HG02870 (cell line): ENCODE measurements around the gene COL23A1.
"Not testable (repeated sequence)": the region's sequence is repeated elsewhere in the genome, so short reads cannot be mapped to it uniquely, and the experiment has no call there.

Source experiments
- ATAC-seq: cut with Tn5 transposase; IDR thresholded peaks from one replicate; pipeline ENCODE4 v1.9.1; 2021; ENCODE audit warnings: mild to moderate bottlenecking, moderate library complexity; ENCODE audit not compliant: unreplicated experiment

The COL23A1 gene

DNA sequence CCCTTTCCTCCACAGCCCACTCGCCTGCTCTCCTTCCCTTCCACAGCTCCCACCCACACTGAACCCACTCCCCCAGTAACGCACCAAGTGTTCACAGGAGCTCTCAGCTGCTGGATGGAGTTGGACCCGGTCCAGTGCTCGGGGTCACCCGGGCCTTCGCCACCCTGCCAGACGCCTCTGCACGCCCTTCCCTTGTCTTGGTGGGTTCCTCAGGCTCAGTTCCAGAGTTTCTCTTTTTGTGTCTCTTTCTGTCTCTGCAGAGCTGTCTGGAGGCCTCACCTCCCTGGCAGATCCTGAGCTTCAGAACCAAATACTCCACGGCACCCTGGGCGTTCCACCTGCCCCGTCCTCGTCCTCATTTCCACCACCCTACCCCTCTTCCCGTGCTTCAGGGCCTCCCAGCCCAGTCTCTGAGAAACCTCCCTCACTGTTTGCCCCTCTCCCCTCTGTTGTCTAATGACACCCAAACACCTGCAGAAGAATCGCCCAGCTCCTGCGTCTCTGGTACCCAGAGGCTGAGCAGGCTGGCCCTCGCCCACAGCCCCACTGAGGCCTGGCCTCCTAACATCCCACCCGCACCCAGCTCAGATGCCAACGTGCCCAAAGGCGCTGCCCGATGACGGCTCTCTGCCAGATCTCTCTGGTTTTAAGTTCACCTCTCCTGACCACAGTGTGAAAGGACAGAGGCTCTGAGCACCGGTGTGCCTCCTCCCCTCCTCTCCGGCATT, 74.3 kb downstream of the COL23A1 start:
- ATAC-seq = no peak

- no peak for ATAC-seq
These were observed 75.3 kb downstream of the COL23A1 start for GRCh38 chr5:178514851-178515418.

- no peak for ATAC-seq
These were observed 79.0 kb downstream of the COL23A1 start for GRCh38 chr5:178511172-178511571.

DNA sequence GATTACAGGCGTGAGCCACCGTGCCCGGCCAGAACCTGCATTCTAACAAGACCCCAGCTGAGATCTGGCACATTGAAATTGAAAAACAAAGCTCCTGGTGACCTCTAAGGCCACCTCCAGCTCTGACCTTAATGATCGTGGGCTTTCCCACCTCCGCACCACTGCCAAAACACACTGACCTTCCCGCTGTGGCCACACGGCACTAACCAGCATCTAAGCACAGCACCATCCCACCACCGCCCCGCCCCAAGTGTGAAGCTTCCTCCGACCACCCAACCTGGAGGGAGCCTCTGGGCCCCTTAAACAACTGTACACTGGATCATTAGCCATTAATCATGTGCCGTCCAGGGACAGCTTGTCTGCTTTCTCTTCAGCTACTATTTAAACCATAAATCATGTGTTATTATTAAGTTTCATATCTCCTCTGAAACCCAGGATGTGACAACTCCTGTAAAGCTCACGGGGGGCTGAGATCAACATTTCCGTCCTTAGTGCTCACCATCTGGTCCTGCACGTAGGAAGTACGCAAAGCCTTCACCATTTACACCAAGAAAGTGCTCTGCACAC, 80.6 kb downstream of the COL23A1 start:
- no peak for ATAC-seq

DNA sequence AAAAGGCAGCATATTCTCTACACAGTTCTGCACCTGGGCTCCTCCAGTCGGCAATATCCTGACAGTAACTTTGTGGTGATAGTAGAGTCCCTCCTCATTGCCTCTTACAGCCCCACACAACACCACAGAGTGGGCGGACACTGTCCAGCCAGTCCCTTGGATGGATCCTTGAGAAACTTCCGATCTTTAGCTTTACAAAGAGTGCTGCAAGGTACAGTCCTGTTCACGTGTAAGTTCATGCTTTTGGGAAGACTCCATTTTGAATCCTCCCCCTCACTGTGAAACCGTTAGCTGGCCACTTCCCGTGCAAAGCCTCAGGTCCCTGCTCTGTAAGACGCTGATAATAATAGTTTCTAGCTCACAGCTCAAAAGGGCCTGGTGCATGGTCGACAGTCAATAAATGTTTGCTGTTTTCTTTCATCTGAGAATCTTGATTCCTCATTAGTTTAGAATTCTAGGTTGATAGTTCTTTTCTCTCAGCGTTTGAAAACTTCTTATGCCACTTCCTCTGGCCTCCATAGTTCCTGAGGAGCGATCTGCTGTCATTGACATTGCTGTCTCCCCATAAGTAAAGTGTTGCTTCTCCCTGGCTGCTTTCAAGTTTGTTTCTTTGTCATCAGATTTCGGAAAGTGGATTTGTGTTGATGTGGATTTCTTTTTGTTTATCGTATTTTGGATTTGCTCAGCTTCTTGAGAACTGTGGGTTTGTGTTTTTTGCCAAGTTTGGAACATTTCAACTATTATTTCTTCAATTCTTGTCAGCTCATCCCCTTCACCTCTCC, 82.9 kb downstream of the COL23A1 start:
- ATAC-seq = no peak

GRCh38 chr5:178505639-178506407, 84.4 kb downstream of the COL23A1 start:
- no peak for ATAC-seq

- no peak for ATAC-seq
These were observed 85.7 kb downstream of the COL23A1 start for GRCh38 chr5:178504340-178504960.

DNA sequence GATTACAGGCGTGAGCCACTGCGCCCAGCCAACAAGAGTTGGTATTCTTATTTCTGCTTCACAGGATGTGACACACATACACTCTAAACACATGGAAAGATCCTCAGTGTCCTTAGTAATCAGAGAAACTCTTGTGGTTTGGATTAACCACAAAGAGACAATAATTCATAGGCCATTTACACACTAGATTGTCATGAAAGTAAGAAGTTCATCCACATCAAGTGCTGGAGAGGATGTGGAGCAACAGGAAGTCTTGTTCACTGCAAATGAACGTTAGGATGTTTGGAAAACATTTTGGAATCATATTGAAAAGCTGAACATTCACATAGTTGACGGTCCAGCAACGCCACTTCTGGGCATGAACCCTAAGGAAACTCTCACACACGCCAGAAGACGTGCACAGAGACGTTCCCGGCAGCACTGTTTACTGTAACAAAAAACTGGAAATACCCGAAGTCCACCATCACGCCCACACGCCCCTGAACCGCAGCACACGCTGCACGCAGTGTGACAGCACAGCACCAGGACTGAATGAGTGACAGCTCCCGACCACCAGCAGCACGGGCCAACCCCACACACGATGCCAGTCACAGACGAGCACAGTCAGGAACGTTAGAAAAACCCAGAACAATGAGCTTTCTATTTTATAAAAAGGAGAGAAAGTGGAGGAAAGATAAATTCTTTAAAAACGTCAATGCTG, 87.6 kb downstream of the COL23A1 start:
- no peak for ATAC-seq

GRCh38 chr5:178499352-178499751, 90.8 kb downstream of the COL23A1 start:
- ATAC-seq = no peak

- no peak for ATAC-seq
These were observed 93.6 kb downstream of the COL23A1 start for GRCh38 chr5:178496642-178497041.

DNA sequence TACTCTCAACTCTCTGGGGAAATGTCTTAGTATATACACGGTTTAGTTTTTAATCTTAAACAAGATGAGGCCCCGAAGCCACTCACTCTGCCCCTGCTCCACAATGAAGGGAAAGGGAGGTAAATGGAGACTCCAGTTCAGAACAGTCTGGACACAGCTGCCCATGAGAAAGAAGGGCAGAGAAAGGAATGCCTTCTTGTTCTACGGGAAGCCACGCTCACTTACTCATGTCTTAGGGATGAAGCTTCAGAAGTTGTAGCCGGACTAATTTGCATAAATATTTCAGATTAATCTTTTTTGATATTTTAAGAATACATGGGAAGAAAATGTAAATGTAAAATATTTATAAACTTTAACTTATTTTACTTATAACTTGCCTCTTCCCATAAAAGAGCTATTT, 94.0 kb downstream of the COL23A1 start:
- ATAC-seq = no peak

DNA sequence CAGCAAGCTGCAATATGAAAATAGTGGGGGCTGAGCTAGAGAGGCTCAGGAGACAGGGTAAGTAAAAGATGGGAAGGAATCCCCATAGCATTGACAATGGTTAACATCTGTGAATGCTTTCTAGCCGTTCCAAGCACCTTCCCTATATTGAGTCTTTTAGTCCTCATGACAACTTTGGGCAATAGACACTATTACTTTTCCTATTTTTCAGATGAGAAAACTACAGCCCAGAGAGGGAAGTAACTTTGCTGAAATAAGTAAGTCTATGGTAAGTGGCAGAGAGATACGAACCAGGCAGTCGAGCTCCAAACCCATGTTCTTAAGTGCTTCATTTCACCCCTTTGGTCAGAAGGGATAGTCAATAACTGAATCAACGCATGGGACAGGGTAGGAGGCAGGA, 94.5 kb downstream of the COL23A1 start:
- ATAC-seq = no peak

DNA sequence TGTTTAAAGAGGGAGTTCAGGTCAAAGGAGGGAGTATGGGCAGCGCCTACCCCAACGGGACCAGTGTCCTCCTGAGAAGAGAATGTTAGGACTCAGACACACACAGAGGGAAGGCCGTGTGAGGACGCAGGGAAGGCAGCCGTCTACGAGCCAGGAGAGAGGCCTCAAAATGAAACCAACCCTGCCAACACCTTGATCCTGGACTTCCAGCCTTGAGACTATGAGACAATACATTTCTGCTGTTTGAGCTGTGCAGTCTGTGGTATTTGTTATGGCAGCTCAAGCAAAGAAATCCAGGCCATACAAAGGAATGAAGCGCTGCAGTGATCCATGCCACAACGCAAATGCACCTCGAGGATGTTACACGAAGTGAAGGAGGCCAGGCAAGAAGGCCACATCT, 97.9 kb downstream of the COL23A1 start:
- ATAC-seq = no peak

DNA sequence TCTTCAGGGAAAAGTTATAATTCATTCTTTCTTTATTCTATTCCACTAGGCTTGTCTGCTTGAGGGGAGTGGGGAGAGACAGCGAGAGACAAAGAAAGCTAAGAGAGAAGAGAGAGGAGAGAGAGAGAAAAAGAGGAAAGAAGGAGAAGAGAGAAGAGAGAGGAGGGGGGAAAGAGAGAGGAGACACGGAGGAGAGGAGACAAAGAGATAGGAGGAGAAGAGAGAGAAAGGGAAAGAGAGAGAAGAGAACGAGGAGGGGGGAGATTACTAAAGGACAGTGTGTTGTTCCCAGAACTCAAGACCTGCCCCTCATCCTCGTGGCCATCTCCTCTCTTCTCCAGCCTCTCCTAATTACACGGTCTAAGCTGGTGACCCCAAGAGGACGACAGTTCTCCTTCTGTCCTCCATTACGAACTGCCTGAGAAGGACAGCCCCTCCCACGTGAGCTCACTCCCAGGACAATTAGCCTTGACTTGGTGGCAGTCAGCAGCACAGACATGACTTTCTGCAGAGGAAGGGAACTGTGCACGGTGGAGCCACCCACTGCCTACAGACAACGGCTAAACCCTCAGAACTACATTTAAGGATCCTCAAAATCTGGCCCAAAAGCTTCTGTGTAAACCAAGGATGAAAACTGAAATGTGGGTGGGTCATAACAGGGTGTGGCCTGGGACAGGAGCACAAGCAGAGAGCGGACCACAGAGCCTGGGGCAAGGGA, 99.1 kb downstream of the COL23A1 start:
- ATAC-seq = no peak

DNA sequence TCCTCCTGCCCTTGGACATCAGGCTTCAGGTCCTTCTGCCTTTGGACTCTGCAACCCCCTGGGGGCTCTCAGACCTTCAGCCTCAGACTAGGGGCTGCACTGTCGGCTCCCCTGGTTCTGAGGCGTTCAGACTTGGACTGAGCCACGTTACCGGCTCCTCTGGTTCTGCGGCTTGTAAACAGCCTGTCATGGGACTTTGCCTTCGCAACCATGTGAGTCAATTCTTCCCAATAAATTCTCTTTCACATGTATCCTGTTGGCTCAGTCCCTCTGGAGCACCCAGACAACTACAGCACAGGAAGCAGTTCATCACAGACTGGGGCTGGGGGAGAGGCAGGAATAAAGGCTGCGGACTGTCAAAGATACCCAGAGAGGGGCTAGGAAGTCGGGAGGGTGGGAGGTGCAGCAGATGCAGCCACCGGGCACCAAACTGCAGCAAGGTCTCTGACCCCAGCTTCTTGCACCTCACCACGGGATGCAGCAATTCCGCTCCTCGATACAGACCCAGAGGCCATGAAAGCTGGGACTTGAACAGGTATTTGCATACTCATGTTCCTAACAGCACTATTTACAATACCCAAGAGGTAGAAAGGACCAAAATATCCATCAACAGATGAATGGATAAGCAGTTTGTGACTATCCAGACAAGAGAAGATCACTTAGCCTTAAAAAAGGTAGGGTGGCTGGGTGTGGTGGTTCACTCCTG, 100.8 kb downstream of the COL23A1 start:
- no peak for ATAC-seq

GRCh38 chr5:178488696-178489095, 101.5 kb downstream of the COL23A1 start:
- no peak for ATAC-seq

DNA sequence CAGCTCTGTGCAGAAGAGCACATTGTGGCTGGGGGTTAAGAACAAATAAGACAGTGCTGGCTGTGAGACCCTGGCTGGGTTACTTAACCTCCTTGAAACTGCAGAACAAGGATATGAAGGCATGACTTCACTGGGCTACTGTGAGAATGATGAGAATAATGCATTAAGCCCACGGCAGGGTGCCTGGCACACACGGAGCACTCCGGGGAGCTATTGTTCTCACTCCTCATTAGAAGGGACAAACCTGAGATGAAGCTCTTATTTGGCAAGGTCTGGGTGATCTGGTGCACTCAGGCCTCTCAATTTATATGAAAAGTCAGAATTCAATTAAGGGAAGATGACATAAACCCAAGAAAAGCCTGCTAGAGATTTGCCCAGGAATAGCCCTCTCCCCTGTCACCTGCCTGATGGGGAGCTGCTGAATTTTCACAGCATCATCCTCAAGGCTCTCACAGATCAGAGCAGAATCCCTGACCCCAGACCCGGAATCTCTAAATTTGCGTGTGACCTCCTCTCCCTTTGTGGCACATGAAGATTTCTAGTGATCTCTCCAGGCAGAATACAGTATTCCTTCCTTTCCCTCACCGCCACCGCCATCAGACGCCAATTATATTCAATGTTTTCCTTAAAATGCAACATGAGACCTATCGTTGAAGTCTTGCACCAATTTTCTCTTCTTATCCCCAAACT, 102.1 kb downstream of the COL23A1 start:
- no peak for ATAC-seq

DNA sequence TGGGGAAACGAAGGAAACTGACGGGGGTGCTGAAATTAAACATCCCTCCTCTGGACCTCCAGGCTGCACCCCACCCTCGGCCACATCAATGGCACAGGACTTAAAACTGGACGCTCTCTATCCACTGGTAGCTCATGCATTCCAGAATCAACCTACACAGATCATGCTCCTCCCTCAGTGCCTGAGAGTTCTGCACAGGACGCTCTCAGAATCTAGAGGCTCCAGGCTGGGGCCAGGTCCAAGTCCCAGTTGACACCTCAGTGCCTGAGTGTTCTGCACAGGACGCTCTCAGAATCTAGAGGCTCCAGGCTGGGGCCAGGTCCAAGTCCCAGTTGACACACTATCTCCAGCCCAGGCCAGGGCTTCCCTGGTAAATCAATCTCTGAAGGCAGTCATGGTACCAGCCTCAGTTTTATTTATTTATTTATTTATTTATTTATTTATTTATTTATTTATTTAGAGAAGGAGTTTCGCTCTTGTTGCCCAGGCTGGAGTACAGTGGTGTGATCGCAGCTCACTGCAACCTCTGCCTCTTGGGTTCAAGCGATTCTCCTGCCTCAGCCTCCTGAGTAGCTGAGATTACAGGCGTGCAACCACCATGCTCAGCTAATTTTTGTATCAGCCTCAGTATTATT, 103.2 kb downstream of the COL23A1 start:
- not testable (repeated sequence) for ATAC-seq
